Spleen (tissue), 7 donors: ENCODE results near the gene TCIRG1.
A peak's percentile ranks its signal among the peaks of the same experiment; 100 is the strongest.

Source experiments
- POLR2A ChIP-seq, 3 donors: fragments of 450-650 bp; IDR thresholded peaks; one replicate each; pipeline ENCODE4 v1.5.1; 2017; ENCODE audit warnings: antibody characterized with exemption in 3 of 3, mild to moderate bottlenecking in 1 of 3
- POLR2AphosphoS5 ChIP-seq, 3 donors: sonication (generic); formaldehyde crosslinking; IDR thresholded peaks; one replicate each; pipeline ENCODE4 v1.5.1; 2017; ENCODE audit warnings: antibody characterized with exemption in 3 of 3
- TF ChIP-seq, protein P1 (sequence below), 11 experiments: fragments of 200-600 bp in 7 of 11; fragments of 450-650 bp in 4 of 11; sonication (generic) in 4 of 11; IDR thresholded peaks in 8 of 11; conservative IDR thresholded peaks in 3 of 11; 1 replicate in 7 of 11; 2 replicates in 4 of 11; pipeline versions ENCODE4 v1.4.0 to v1.8.0; 2016 to 2021; ENCODE audit warnings: antibody characterized with exemption in 11 of 11, inconsistent platforms in 4 of 11, mild to moderate bottlenecking in 1 of 11
- donor health status: DM: no; HTN: no; CAD: no; lungs with moderate emphysema.
- donor health status: DM: no; HTN: no; CAD: no.
- donor health status: DM: no; HTN: no; CAD: no.

DNA sequence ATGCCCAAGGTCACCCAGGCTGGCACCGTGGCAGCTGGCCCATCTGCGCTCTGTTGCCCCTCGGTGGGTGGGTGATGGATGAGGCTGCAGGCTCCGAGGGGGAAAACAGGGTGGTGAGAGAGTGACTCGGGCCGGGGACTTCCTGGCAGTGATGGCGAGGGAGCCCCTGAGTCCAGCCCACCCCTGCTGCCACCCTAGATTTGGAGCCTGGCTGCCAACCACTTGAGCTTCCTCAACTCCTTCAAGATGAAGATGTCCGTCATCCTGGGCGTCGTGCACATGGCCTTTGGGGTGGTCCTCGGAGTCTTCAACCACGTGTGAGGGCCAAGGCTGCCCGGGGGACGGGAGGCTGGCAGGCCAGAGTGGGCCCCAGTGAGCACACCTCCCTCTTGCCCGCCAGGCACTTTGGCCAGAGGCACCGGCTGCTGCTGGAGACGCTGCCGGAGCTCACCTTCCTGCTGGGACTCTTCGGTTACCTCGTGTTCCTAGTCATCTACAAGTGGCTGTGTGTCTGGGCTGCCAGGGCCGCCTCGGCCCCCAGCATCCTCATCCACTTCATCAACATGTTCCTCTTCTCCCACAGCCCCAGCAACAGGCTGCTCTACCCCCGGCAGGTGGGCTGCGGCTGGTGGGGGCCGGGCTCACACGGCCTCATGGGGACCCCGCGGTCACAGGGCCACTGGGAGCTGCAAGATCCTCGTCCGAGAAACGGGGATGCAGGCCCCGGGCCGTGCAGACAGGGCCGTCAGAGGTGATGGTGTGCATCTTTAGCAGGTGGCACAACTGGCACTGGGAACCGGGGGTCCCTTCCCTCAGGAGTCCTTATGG lies 10.1 kb downstream of the TCIRG1 start:
- TF ChIP-seq, protein P1, sequence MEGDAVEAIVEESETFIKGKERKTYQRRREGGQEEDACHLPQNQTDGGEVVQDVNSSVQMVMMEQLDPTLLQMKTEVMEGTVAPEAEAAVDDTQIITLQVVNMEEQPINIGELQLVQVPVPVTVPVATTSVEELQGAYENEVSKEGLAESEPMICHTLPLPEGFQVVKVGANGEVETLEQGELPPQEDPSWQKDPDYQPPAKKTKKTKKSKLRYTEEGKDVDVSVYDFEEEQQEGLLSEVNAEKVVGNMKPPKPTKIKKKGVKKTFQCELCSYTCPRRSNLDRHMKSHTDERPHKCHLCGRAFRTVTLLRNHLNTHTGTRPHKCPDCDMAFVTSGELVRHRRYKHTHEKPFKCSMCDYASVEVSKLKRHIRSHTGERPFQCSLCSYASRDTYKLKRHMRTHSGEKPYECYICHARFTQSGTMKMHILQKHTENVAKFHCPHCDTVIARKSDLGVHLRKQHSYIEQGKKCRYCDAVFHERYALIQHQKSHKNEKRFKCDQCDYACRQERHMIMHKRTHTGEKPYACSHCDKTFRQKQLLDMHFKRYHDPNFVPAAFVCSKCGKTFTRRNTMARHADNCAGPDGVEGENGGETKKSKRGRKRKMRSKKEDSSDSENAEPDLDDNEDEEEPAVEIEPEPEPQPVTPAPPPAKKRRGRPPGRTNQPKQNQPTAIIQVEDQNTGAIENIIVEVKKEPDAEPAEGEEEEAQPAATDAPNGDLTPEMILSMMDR (IDR thresholded peaks at IDR 0.05 in 8 of 11, conservative IDR thresholded peaks at IDR 0.05 in 3 of 11) = no peak
- TF ChIP-seq POLR2A (IDR thresholded peaks at IDR 0.05) (no peak), POLR2AphosphoS5 (IDR thresholded peaks at IDR 0.05) (peak in 1 of 3 donors; percentile 66)
